Measurements from ENCODE around the gene BCKDHA. TPM values are rescaled to one million over a fixed set of nuclear protein-coding genes. Genes with fewer than 3 reads are reported as not detected.
"Not testable (repeated sequence)": the region's sequence is repeated elsewhere in the genome, so short reads cannot be mapped to it uniquely, and the experiment has no call there.

BCKDHA gene
- total RNA-seq, 1 donor from 2014 or later, result 36.1 TPM

DNA sequence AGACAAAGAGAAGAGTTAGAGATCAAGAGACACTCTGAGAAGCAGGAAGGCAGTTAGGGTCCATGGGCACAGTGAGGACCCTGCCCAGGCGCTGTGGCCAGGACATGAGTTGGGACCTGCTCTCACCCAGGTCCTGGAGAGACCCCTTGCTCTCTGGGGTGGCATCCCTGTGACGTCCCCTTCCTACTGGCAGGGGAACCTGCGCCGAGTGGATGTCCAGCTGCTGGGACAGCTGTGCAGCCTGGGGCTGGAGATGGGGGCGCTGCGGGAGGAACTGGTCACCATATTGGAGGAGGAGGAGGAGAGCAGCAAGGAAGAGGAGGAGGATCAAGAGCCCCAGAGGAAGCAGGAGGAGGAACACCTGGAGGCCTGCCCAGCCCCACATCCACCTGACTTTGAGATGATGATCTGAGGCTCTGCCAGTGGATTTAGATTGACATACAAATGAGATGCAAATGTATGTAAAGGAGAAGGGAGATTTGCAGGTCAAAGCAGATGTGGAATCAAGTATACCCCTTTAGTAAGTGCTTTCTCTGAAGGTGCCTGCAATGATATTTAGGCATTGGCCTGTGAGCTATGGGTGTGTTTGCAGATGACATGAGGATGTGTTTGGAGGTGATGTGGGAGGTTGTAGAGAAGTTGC is 46.3 kb downstream of the BCKDHA start:
- no peak for DNase-seq (ENCODE audit: low read depth in 2 of 2)

GRCh38 chr19:41445575-41445974 is 48.0 kb downstream of the BCKDHA start:
- DNase-seq (ENCODE audit: low read depth in 2 of 2), result no peak

DNA sequence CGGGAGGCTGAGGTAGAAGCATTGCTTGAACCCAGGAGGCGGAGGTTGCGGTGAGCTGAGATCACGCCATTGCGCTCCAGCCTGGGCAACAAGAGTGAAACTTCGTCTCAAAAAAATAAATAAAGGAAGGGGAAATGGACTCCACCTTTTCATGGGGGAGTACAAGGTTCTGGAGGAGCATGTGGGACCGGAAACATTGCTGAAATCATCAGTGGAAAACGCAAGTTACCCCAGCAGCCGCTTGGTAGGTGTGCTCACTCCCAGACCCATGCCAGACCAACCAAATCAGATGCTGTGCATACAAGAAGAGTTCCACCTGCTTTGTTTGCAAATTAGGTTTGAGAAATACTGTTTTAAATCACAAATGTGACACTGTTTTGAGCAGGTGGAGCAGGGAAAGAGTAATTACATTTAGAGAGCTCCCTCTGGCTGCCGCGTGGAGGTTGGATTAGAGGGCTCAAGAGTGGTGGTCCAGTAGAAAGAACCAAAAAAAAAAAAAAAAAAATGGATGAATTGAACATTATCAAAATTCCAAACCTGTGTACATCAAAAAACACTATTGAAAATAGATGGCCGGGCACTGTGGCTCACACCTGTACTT is 50.2 kb downstream of the BCKDHA start:
- DNase-seq (ENCODE audit: low read depth in 2 of 2), result peak in 1 of 2 donors; percentile 30

GRCh38 chr19:41449079-41449864 is 51.7 kb downstream of the BCKDHA start:
- peak; percentile 83 for DNase-seq (ENCODE audit: low read depth in 2 of 2)

DNA sequence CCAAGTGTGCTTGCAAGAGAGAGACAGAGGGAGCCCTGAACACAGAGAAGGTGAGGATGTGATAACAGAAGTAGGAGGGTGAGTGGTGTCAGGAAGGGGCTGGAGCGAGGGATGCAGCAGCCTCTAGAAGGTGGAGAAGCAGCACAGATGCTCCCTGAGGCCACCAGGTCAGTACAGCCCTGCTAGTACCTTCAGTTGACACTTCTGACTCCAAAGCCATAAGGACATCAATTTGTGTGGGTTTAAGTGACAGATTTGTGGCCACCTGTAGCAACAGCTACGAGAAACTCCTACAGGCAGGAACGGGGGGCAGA is 52.2 kb downstream of the BCKDHA start:
- DNase-seq (ENCODE audit: low read depth in 2 of 2), result no peak

DNA sequence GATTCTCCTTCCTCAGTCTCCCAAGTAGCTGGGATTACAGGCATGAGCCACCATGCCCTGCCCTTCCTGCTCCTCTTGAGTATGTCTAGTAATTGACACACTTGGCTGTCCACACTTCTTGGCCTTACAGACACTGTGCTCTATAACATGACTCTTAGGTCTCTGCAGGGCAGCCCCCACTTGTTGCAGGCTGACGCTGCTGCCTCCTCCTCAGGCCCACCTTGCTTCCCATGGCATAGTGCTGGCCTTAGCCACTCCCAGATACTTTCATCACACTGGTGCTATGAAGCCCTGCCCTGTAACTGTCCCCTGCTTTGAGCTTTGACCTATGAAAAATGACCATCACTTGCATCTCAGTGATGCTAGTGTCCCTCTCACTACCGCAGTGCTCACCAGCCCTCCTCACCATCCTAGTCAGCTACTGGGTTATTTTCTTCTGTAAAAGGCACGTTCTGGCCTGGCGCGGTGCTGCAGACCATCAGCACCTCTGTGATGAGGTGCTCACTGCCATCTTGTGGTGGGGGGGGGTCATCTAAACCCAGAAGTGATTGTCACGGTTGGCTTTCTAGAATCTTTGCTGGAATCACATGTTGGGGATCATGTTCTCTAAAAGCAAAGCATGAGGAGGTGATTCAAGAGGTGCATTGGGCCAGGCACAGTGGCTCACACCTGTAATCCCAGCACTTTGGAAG is 55.1 kb downstream of the BCKDHA start:
- no peak for DNase-seq (ENCODE audit: low read depth in 2 of 2)

DNA sequence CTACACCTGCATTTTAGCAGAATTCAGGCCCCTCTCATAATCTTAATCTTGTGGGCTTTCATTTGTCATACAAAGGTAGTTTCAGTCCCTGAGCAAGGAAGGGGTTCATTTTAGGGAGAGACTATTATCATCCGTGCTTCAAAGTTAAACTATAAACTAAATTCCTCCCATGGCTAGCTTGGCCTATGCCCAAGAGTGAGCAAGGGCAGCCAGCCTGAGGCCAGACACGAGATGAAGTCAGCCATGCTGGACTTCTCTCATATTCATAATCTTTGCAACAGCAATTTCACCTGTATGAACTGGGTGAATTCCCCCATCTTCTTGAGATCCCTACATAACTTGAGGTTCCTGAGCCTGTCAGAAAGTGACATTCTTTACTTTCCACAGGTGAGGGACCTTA is 58.3 kb downstream of the BCKDHA start:
- peak in 1 of 2 donors; percentile 39 for DNase-seq (ENCODE audit: low read depth in 2 of 2)

DNA sequence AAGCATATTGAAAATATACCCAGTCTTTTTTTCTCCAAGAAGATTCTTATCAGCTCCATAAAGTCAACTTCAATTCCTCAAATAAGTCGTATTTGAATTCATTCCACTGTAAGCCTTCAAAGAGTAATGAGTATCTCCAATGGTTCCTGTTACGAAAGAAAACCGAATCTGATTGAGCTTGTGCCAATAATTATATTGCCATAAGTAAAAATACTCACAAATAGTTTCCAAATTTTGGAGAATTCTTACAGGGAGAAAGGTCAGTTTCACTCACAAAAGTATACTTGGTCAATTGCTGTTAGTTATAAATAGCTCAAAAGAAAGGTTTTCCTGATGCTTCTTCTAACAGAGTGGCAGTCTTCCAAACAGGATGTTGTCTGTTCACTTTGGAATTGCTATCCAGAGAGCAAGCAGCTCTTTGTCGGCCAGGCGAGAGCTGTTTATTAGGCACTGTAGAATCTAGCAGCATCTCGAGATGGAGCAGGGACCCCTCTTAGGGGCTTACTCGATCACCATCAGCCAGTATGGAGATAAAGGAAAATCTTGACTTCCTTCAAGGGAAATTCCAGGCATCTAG is 58.8 kb downstream of the BCKDHA start:
- DNase-seq (ENCODE audit: low read depth in 2 of 2), result peak; percentile 67 to 85

GRCh38 chr19:41457241-41457640 is 59.6 kb downstream of the BCKDHA start:
- peak in 1 of 2 donors; percentile 32 for DNase-seq (ENCODE audit: low read depth in 2 of 2)

- no peak for DNase-seq (ENCODE audit: low read depth in 2 of 2)
Measured at GRCh38 chr19:41462497-41462896, 64.9 kb downstream of the BCKDHA start.

DNA sequence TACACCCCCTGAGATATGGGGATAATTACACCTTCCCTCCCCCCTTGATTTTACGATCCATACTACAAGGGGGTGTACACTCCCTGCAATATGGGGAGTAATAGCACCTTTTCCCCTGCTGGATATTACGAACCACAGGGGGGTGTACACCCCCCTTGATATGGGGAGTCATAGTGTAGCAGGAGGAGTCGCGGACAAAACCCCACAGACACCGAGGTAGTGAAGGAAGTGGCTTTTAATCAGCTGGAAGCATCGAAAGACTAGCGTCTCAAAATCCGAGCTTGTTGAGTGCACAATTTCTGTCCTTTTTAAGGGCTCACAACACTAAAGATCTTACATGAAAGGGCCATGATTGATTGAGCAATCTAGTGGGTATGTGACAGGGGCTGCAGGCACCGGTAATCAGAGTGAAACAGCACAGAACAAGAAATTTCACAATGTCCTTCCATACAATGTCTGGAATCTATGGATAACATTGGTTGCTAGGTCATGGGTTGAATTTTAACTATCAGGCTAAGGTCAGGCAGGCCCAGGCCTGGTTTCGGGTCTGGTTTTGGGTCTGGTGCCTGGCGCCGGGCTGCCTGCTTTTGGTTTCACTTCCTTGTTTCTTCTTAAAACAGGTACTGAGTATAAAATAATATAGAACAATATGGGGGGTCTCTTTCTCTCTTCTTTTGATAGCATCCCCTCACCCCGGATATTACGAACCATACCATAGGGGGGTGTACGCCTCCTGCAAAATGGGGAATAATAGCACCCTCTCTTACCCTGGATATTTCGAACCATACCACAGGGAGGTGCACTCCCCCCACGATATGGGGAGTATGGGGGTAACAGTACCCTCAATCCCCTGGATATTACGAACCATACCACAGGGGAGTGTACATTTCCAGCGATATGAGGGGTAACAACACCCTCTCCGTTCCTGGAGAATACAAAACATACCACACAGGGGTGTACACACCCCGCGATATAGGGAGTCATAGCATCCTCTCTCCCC is 65.9 kb downstream of the BCKDHA start:
- DNase-seq (ENCODE audit: low read depth in 2 of 2), result not testable (repeated sequence)

Other genes starting within 250 kb of the BCKDHA start
- gene CYP2S1, start 204.6 kb upstream of the BCKDHA start, total RNA-seq, result 0.65 TPM in 1 of 2 replicates, not detected in the other
- 2.6 and 27.0 TPM in 2 replicates for gene AXL, start 178.6 kb upstream of the BCKDHA start, total RNA-seq
- gene HNRNPUL1, start 133.4 kb upstream of the BCKDHA start, total RNA-seq, result 42.1 and 53.0 TPM in 2 replicates
- gene CCDC97, start 87.6 kb upstream of the BCKDHA start, total RNA-seq, result 4.4 and 8.7 TPM in 2 replicates
- 17.4 and 19.6 TPM in 2 replicates for gene TGFB1, start 43.9 kb upstream of the BCKDHA start, total RNA-seq
- 6.3 and 6.9 TPM in 2 replicates for gene B9D2, start 33.7 kb upstream of the BCKDHA start, total RNA-seq
- gene TMEM91, start 21.3 kb upstream of the BCKDHA start, total RNA-seq, result 2.2 and 3.3 TPM in 2 replicates
- gene EXOSC5, start 459 bp upstream of the BCKDHA start, total RNA-seq, result 12.9 and 13.9 TPM in 2 replicates
- gene B3GNT8, start 29.6 kb downstream of the BCKDHA start, total RNA-seq, result 2.2 and 3.0 TPM in 2 replicates
- gene DMAC2, start 42.1 kb downstream of the BCKDHA start, total RNA-seq, result 30.5 and 36.3 TPM in 2 replicates
- gene ERICH4, start 45.3 kb downstream of the BCKDHA start, total RNA-seq, result not detected in 2 replicates
- 6.8 and 10.7 TPM in 2 replicates for gene CEACAM21, start 178.3 kb downstream of the BCKDHA start, total RNA-seq
- gene CEACAM4, start 229.3 kb downstream of the BCKDHA start, total RNA-seq, result not detected in 2 replicates